ENCODE measurements around the gene SUPT20H.

The SUPT20H gene

GRCh38 chr13:37107456-37107855 is 48.0 kb upstream of the SUPT20H start (continued):
- TF ChIP-seq TSHZ2 (CRISPR knock-in tag; IDR thresholded peaks at IDR 0.05) (no peak), ZC3H10 (CRISPR knock-in tag; IDR thresholded peaks at IDR 0.05) (no peak), OSR1 (CRISPR knock-in tag; IDR thresholded peaks at IDR 0.05) (no peak), ZFP30 (CRISPR knock-in tag; IDR thresholded peaks at IDR 0.05) (no peak), ZFP3 (CRISPR knock-in tag; IDR thresholded peaks at IDR 0.05) (no peak)

- no peak for ATAC-seq
- TF ChIP-seq OSR1 (CRISPR knock-in tag; IDR thresholded peaks at IDR 0.05) (no peak), ISL1 (CRISPR knock-in tag; IDR thresholded peaks at IDR 0.05) (no peak), ZFP30 (CRISPR knock-in tag; IDR thresholded peaks at IDR 0.05) (no peak), GLIS3 (CRISPR knock-in tag; IDR thresholded peaks at IDR 0.05) (no peak), SNAI2 (CRISPR knock-in tag; IDR thresholded peaks at IDR 0.05) (no peak), BACH2 (CRISPR knock-in tag; IDR thresholded peaks at IDR 0.05; ENCODE audit: borderline replicate concordance) (no peak), ZC3H10 (CRISPR knock-in tag; IDR thresholded peaks at IDR 0.05) (no peak), CSDC2 (CRISPR knock-in tag; IDR thresholded peaks at IDR 0.05) (no peak), POU6F1 (CRISPR knock-in tag; IDR thresholded peaks at IDR 0.05; ENCODE audit: borderline replicate concordance, low read depth) (no peak), ZNF565 (CRISPR knock-in tag; conservative IDR thresholded peaks at IDR 0.05; ENCODE audit: low read depth) (no peak), ZNF70 (CRISPR knock-in tag; IDR thresholded peaks at IDR 0.05) (no peak), TOX (CRISPR knock-in tag; IDR thresholded peaks at IDR 0.05; ENCODE audit: borderline replicate concordance) (no peak), CREB5 (CRISPR knock-in tag; IDR thresholded peaks at IDR 0.05; ENCODE audit: low read depth) (no peak), CSRNP3 (CRISPR knock-in tag; IDR thresholded peaks at IDR 0.05) (no peak)
These were observed 47.2 kb upstream of the SUPT20H start for GRCh38 chr13:37106642-37107041.

- TF ChIP-seq PPARA (CRISPR knock-in tag; IDR thresholded peaks at IDR 0.05; ENCODE audit: borderline replicate concordance) (no peak), RARB (CRISPR knock-in tag; IDR thresholded peaks at IDR 0.05) (no peak), POU6F1 (CRISPR knock-in tag; IDR thresholded peaks at IDR 0.05; ENCODE audit: borderline replicate concordance, low read depth) (no peak), ISL1 (CRISPR knock-in tag; IDR thresholded peaks at IDR 0.05) (no peak), ZFP30 (CRISPR knock-in tag; IDR thresholded peaks at IDR 0.05) (no peak), CREB5 (CRISPR knock-in tag; IDR thresholded peaks at IDR 0.05; ENCODE audit: low read depth) (no peak), CSDC2 (CRISPR knock-in tag; IDR thresholded peaks at IDR 0.05) (no peak), TCF4 (CRISPR knock-in tag; IDR thresholded peaks at IDR 0.05; ENCODE audit: borderline replicate concordance) (no peak), ZFP3 (CRISPR knock-in tag; IDR thresholded peaks at IDR 0.05) (no peak), ZNF70 (CRISPR knock-in tag; IDR thresholded peaks at IDR 0.05) (no peak), CSRNP3 (CRISPR knock-in tag; IDR thresholded peaks at IDR 0.05) (no peak), ZNF565 (CRISPR knock-in tag; conservative IDR thresholded peaks at IDR 0.05; ENCODE audit: low read depth) (no peak), ARNTL (CRISPR knock-in tag; IDR thresholded peaks at IDR 0.05; ENCODE audit: borderline replicate concordance, low read depth) (no peak), ESRRG (CRISPR knock-in tag; IDR thresholded peaks at IDR 0.05) (no peak), SNAI2 (CRISPR knock-in tag; IDR thresholded peaks at IDR 0.05) (no peak), BACH2 (CRISPR knock-in tag; IDR thresholded peaks at IDR 0.05; ENCODE audit: borderline replicate concordance) (no peak), PATZ1 (CRISPR knock-in tag; IDR thresholded peaks at IDR 0.05; ENCODE audit: borderline replicate concordance) (no peak)
- ATAC-seq, result no peak
These were observed 45.8 kb upstream of the SUPT20H start, which contains the start of gene CSNK1A1L for GRCh38 chr13:37105251-37105714. TSS of gene CSNK1A1L (minus strand) at chr13:37105664. CDS start at chr13:37105256, 408 bp downstream.

All from SK-N-SH treated with all-trans-retinoic acid at 6 μM for 48 hours (cell line).